Activated CD8-positive, alpha-beta memory T cell treated with anti-CD3 and anti-CD28 coated beads, Interleukin-2, amount 10 ng/mL, durations not matched to agents 7 days and 5 days (primary cell): Measurements from ENCODE around the gene SLC8B1. TPM values are rescaled to one million over a fixed set of nuclear protein-coding genes. Genes with fewer than 3 reads are reported as not detected.

Experiments used
- microRNA-seq: library from miRNA; unstranded; fragments of <30 nt; microRNA quantifications from one replicate; pipeline ENCODE4 v1.2.0, GENCODE V29; 2022
- total RNA-seq, 2 experiments: library from RNA; stranded (reverse); gene quantifications; one replicate each; pipeline ENCODE4 v1.2.3, GENCODE V29; 2021

SLC8B1 gene
- total RNA-seq, 2 experiments from 2014 or later, result 18.5 to 20.6 TPM

Small RNAs within 50 kb of the gene (microRNA-seq; reads per million reads assigned to microRNA genes)
- gene MIR6762, result not detected

Other genes starting within 250 kb of the SLC8B1 start
- not detected for gene RASAL1, start 199.3 kb downstream of the SLC8B1 start, total RNA-seq
- gene CFAP73, start 185.4 kb downstream of the SLC8B1 start, total RNA-seq, result not detected
- 10 to 100 TPM; 71.5 to 99.0 TPM for gene DDX54, start 149.6 kb downstream of the SLC8B1 start, total RNA-seq
- 10 to 100 TPM; 23.1 to 29.6 TPM for gene RITA1, start 149.4 kb downstream of the SLC8B1 start, total RNA-seq
- 10 to 100 TPM; 21.4 to 23.3 TPM for gene TPCN1, start 113.6 kb downstream of the SLC8B1 start, total RNA-seq
- 10 to 100 TPM; 11.2 to 12.5 TPM for gene PLBD2, start 23.5 kb upstream of the SLC8B1 start, total RNA-seq
- gene SDS, start 68.8 kb upstream of the SLC8B1 start, total RNA-seq, result not detected
- under 1 TPM; 0.32 to 0.45 TPM for gene SDSL, start 87.3 kb upstream of the SLC8B1 start, total RNA-seq
- gene LHX5, start 136.8 kb upstream of the SLC8B1 start, total RNA-seq, result not detected